HPDE6-E6E7 (cell line): ENCODE results near the gene NANOS3.
"Not testable (repeated sequence)": the region's sequence is repeated elsewhere in the genome, so short reads cannot be mapped to it uniquely, and the experiment has no call there.

Experiments
- DNase-seq: peaks from one replicate; pipeline ENCODE4 v3.0.0; 2011; ENCODE audit warnings: missing footprints; ENCODE audit errors: extremely low spot score

NANOS3 gene

GRCh38 chr19:13920940-13921747, 44.2 kb downstream of the NANOS3 start:
- no peak for DNase-seq

GRCh38 chr19:13922118-13922517, 45.2 kb downstream of the NANOS3 start:
- not testable (repeated sequence) for DNase-seq

GRCh38 chr19:13923194-13923987, 46.5 kb downstream of the NANOS3 start:
- DNase-seq: no peak

GRCh38 chr19:13926010-13926409, 49.1 kb downstream of the NANOS3 start:
- no peak for DNase-seq

- no peak for DNase-seq
These were observed 49.8 kb downstream of the NANOS3 start for GRCh38 chr19:13926715-13927114.

- DNase-seq: no peak
These were observed 52.4 kb downstream of the NANOS3 start for GRCh38 chr19:13929340-13929739.

GRCh38 chr19:13929956-13930355, 53.0 kb downstream of the NANOS3 start:
- no peak for DNase-seq
